HuH-7 (cell line): Measurements from ENCODE around the gene ADCY3.

Experiments used
- DNase-seq: peaks from one replicate; pipeline ENCODE4 v3.0.0; 2011; ENCODE audit warnings: low spot score

ADCY3 gene

DNA sequence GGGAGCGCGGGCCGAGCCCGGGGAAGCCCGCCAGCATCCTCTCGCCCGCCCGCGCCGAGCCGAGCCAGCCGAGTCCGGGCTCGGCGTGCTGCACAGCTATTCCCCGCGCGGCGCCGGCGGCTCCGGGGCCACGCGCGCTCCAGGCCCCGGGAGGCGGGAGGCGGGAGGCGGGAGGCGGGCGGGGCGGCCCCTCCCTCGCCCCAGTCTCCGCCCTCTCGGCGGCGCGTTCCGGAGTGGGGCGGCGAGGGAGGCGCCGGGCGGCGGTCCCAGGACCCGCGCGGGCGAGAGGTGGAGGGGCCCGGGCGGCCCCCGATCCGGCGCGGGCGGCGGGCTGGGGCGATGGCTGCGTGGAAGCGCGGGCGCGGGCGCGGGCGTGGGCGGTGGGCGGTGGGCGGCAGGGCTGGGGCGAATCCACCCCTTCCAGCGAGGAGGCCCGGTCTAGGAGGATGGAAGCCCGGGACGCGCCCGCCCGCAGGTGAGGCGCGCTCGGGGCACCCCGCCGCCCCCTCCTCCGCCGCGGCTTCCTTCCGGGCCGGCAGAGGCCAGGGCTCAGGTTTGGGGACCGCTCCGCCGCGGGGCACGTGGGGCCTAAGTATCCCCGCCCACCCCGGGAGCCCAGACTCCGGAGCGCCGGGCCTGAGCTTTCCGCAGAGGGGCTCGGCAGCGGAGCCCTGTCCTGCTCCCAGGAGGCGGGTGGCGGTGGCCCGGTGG lies at the start of gene ADCY3:
ADCY3 (minus strand) TSS at position 140 of the 711 bp plus-strand sequence. CDS start 1,250 bp downstream, outside the sequence.
- DNase-seq, result peak; percentile 50

DNA sequence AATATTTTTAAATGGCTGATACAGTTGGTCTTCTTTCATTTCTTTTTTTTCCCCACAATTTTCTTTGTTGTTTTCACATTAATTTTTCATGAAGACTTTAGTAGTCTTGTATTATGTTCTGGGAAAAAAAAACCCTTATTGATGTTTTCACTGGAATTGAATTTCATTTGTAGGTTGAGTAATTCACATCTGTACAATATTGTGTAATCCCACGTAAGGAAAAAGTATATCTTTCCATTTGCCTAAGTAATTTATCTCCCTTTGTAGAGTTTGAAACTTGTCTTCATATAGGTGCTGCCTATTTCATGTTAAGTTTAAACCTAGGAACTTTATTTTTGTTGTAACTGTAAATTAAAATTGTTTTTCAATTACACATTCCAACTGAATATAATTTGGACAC lies 49.7 kb upstream of the ADCY3 start:
- no peak for DNase-seq

DNA sequence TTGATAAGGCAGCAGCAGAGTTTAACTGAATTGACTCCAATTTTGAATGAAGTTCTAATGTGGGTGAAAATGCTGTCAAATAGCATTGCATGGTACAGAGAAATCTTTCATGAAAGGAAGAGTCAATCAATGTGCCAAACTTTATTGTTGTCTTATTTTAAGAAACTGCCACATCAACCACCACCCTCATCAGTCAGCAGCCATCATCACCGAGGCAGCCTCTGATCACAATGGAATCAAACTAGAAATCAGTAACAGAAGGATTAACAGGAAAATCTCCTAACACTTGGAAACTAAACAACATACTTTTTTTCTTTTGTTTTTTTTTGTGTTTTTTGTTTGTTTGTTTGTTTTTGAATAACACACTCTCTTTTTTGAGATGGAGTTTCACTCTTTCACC lies 41.9 kb upstream of the ADCY3 start:
- no peak for DNase-seq

DNA sequence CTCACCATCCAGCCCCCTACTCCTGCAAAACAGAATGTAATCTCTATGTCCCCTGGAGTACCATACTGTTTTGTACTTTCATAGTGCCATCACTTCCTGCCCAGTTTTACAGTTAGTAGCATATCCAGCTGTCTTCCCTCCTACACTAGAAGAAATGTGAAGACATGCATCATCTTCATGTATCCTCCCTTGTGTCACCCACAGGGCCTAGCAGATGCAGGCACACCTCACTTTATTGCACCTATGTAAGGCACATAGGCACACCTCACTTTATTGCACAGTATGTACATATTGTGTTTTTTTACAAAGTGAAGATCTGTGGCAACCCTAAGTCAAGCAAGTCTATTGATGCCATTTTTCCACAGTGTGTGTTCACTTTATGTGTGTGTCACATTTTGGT lies 39.7 kb upstream of the ADCY3 start:
- no peak for DNase-seq

GRCh38 chr2:24958411-24958935 lies 38.4 kb upstream of the ADCY3 start:
- DNase-seq, result no peak

DNA sequence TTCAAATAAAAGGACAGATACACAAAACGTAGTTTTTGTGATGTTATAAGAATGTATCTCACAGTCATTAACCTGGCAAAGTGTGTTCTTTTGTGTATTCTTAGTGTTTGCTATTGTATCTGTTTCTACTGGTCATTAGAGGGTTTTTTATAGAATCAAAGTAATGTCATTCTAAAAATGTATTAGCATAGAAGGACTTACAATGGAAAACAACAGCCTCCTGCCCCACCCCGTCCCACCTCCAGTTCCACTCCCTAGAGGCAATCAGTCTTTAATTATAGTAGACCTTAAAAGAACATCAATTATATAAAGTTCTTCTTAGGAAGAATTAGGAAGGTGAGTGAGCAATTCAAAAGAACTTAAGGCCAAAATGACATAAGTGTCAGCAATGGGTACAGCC lies 37.9 kb upstream of the ADCY3 start:
- no peak for DNase-seq

DNA sequence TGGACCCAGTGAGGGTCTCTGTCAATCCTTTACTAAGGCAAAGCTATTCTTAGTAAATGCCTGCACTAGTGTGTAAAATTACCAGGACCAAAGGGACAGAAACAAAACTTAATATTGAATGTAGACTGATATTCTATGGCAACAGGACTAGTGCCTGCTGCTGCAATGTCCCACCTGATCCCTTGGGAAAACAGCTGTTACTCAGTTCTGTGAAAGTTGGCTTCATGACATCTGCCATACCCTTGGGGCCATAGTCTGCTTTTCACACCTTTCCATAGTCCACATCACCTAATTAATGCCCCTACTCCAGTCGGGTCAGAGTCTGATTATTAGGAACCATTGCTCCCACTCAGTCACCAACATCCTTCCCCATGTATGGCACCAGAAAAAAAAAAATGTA lies 37.2 kb upstream of the ADCY3 start:
- DNase-seq, result no peak

- DNase-seq, result no peak
Measured at GRCh38 chr2:24955921-24956320, 35.9 kb upstream of the ADCY3 start.

DNA sequence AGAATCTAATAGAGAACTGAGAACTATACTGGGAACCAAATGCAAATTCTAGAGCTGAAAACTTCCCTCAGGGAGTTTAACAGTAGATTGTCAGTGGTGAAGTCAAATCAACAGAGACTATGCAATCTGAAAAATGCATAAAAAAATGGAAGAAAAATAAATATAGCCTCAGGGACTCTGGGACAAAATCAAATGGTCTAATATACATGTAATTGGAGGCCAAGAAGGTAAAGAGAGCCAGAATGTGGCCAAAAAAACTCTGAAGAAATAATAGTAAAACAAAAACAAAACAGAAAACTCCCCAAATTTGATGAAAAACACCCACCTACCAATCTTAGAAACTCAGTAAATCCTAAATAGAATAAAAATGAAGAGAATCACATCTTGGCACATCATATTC lies 35.2 kb upstream of the ADCY3 start:
- DNase-seq, result no peak

- DNase-seq, result no peak
Measured at GRCh38 chr2:24950102-24950501, 30.1 kb upstream of the ADCY3 start.

DNA sequence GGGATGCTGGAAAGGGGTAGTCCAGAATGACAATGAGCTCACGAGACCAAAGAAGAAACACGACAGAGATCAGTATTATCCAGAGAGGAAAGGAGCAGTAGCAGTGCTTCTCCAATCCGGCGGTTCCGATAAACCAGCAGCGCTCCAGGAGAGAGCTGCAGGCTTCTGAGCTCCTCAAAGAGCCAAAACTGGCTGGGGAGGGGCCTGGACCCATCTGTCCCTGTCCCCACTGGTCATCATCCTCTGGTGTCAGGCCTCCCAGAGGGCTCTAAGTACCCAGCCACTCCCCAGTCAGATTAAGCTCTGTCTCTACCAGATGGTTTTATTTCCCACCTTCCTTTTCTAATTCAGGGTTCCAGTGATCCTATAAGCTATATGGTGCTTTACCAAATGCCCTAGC lies 28.5 kb upstream of the ADCY3 start:
- no peak for DNase-seq

DNA sequence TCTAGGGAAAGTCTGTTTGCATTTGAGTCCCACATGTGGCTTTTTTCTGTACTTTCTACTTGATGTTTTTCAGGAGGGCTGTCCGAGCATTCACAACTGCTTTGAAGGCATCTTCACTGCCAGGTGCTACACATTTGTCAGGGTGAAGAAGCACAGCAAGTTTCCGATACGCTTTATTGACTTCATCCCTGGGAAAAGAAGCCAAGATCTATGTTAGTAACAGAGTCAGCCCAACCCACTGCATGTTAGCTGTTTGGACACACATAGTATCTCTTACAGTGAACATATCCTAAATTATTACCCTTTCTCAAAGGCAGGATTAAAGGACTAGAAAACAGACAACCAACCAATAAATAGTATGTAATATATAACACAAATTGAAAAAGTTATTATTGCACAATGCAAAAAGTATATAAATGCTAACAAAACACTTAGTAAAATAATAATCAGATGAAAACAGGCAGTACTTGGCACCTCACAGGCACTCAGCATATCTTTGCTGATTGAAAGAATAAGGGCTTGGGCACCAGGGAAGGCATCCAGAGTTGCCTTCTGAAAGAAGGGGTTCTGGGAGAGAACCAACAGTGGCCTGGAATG lies 27.6 kb upstream of the ADCY3 start:
- DNase-seq, result no peak

- DNase-seq, result no peak
Measured at GRCh38 chr2:24945907-24946306, 25.9 kb upstream of the ADCY3 start.

DNA sequence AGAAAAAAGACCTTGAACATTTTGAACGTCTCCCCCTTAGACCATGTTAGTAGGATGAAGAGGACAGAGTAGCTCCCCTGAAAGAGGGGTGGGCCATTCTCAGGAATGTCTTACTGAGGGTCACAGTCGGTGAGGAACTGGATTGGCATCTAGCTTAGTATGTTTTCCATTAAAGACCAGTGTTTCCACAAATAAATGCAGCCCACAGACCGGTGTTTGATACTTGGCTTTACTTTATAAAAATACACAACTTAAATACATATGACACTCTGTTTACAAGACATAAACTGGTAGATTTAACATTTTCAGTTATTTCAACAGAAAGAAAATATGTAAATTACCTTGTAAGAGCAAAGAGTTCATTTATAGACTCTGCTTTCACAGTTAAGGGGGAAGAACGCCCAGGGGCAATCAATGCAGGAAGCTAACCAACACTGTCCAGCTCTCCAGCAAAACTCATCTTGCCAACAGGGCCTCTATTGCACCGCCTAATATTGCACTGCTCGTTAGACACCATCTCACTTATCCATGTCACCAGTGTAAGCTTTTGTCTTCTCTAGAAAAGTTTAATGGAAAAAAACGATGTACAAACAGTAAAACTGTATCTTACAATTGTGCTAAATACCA lies 23.5 kb upstream of the ADCY3 start:
- DNase-seq, result no peak

GRCh38 chr2:24939353-24939752 lies 19.3 kb upstream of the ADCY3 start:
- no peak for DNase-seq

- no peak for DNase-seq
Measured at GRCh38 chr2:24937236-24937635, 17.2 kb upstream of the ADCY3 start.

DNA sequence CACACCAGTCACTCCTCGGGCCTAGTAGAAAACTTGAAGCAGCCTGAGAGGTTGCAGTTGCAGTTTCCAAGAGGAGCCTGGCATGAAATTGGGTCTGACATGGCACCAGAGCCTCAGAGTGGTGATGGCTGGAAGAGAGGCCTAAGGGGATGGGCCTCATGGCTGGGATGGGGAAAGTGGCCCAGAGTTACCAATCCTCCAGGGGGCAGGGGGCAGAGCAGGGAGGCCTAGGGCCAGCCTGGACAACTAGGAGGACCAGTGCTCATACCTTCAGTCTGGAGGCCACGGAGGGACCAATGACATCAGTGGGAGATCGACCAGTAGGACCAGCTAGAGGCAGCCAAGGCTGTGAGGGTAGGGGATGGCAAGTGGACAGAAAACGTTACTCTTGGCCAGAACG lies 15.1 kb upstream of the ADCY3 start:
- no peak for DNase-seq

DNA sequence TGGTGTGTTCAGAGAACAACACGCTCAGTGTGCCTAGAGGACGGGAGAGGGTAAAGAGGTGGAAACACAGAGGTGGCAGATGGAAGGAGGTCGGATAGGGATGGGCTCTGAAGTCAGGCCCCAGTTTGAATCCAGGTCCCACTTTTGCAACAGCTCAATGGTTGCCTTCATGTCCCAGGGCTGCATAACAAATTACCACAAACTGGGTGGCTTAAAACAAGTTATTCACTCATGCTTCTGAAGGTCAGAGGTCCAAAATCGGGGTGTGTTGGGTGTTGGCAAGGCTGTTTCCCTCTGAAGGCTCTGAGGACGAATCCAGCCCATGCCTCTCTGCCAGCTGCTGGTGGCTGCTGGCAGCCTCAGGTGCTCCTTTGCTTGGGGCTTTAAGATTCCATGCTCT lies 12.7 kb upstream of the ADCY3 start:
- no peak for DNase-seq

GRCh38 chr2:24930768-24931167 lies 10.7 kb upstream of the ADCY3 start:
- no peak for DNase-seq

DNA sequence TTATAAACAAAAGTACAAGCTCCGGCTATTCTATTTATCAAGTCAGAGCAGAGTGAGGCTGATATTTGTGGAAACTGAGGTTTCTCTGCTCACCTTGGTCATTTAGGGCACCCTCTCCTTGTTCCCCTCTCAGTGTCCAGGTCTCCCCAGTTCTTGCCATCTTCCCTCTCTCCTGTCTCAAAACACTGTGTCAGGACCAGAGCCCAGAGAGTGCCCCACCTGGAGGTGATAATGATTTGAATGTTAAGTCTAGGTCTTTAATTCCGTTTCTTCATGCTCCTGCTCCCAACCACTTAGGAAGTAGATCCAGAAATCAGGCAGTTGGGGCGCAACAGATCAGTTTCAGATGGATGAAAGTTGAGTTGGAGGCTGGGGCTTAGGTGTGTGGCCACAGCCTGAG lies 9.2 kb upstream of the ADCY3 start:
- no peak for DNase-seq

DNA sequence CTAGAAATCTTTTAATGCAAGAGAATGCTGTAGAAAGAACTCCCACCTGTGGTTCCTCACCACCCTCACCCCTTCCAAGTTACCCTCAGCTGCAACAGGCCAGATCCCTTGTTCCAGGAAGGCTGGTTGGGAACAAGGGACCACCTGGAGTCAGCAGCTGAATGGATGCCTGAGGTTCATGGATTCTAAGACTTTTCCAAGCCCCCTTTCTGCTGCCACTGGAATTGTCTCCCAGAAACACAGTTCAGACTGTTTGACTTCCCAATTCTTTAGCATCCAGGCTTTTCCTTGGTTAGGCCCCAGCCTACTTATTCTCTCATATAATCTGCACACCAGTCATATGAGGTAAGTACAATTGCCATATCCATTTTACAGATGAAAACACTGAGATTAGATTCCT lies 8.0 kb upstream of the ADCY3 start:
- DNase-seq, result no peak

- DNase-seq, result no peak
Measured at GRCh38 chr2:24926602-24927252, 6.7 kb upstream of the ADCY3 start.

- DNase-seq, result no peak
Measured at GRCh38 chr2:24926220-24926601, 6.2 kb upstream of the ADCY3 start.
